Stimulated activated CD8-positive, alpha-beta memory T cell treated with anti-CD3 and anti-CD28 coated beads, Interleukin-15, amount 100 ng/mL, for 24 hours (primary cell): Measurements from ENCODE around the gene NDRG4.

Experiments used
- DNase-seq: peaks from one replicate; pipeline ENCODE4 v3.0.0-alpha.2; 2020; ENCODE audit warnings: low read depth

The NDRG4 gene, protein sequence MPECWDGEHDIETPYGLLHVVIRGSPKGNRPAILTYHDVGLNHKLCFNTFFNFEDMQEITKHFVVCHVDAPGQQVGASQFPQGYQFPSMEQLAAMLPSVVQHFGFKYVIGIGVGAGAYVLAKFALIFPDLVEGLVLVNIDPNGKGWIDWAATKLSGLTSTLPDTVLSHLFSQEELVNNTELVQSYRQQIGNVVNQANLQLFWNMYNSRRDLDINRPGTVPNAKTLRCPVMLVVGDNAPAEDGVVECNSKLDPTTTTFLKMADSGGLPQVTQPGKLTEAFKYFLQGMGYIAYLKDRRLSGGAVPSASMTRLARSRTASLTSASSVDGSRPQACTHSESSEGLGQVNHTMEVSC

DNA sequence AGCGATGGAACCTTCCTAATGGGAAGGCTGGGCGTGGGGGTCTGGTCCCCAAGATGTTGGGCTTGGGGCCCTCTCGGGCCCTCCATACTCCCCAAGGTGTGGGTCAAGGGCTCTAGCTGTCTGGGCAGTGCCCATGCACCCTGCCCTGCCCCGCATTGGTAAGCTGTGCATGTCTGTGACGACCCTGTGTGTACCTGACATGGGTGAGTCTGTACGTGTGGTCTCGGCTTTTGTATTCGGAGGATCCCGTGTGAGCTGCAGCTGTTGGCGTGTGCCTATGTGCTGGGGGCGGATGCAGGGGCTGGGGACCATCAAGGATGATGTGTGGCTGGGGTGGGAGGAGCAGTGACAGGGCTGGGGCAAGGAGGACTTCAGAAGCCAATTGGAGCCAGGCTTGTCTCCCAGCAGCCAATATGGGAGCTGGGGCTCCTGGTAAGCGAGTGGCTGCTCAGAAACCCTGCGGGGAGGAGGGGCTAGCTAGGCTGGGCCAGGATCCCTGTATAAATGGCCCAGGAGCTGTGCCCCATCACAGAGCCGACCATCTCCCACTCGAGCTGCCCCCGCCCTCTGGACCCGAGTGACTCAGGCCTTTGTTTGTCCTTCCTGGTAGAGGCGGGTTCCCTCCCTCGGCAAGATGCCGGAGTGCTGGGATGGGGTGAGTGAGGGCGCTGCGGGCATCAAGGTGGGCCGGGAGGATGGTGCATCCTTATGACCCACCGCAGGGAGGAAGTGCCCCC is at the start of gene NDRG4:
TSS of gene NDRG4 (plus strand) at position 529 of the 737 bp plus-strand sequence. CDS start at position 635, 106 bp downstream.
- DNase-seq: no peak

GRCh38 chr16:58450590-58450989 is 49.4 kb upstream of the NDRG4 start:
- DNase-seq: no peak

- no peak for DNase-seq
Measured at GRCh38 chr16:58451265-58451689, 48.7 kb upstream of the NDRG4 start.

DNA sequence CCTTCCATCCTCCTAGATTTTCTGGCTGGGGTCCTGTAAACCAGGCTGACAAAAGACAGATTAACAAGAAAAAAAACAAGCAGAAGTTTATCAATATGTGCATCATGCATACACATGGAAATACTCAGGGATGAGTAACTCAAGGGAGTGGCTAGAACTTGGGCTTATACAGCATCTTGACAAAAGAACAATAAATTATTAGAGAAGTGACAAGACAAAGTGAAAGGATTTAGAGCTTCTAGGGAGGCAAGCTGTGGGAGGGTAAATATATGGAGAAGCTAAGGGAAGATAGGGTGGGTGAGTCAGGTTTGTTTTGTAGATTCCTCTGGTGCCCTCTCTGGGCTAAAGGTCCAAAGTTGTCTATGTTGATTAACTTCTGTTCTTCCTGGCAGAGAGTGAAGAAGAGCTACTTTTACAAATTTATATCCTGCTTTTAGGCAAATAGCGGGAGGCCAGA is 48.0 kb upstream of the NDRG4 start:
- DNase-seq: no peak

GRCh38 chr16:58452640-58453039 is 47.3 kb upstream of the NDRG4 start:
- no peak for DNase-seq

- DNase-seq: no peak
Measured at GRCh38 chr16:58454178-58454577, 45.8 kb upstream of the NDRG4 start.

DNA sequence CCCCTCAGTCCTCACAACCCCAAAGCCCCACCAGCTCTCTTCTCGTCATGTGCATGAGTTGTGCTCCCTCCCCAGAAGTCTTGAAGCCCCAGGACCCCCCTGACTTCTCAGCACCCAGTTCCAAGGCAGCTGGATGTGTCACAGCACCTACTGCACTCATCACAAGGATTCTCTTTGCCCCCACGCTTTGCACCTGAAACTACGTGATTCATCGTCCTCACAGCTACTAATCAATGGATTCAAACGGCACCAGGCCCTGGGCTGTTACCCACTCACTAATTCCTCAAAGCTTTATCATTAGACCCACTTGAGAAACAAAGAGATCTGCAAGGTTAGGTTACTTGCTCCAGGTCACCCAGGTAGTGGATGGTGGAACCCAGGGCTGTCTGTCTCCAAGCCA is 45.1 kb upstream of the NDRG4 start:
- DNase-seq: no peak

- no peak for DNase-seq
Measured at GRCh38 chr16:58455750-58456149, 44.2 kb upstream of the NDRG4 start.

- no peak for DNase-seq
Measured at GRCh38 chr16:58456193-58456592, 43.8 kb upstream of the NDRG4 start.

DNA sequence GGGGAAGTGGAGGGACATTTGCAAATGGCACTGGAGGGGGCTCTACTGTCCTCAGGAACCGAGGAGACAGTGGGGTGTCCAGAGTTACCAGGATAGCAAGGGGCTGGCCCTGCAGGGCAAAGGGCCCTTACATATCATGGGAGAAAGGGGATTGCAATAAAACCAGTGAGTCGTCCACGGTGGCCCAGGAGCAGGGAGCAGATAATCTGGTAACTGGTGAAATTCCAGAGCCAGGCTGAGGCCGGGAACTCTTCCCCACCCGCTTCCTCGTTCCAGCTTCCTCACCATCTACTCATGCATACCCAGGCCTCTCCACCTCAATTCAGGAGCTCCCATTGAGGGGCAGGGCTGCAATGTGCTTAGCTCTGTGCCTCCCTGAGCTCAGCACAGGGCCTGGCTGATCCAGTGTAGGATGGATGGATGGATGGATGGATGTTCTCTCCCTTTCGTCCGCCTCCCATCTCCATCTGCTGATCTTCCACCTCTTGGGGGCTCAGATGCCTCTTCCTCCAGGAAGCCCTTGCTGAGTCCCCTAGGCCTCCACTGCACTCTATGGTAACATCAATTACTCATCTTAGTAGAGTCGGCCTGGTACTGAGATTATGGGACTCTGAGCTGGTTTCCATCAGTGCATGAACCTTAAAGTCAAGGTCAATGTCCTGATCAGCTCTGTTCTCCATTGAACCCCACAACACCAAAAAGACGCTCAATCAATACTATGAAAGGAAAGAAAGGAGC is 41.2 kb upstream of the NDRG4 start:
- no peak for DNase-seq

GRCh38 chr16:58459344-58460218 is 40.4 kb upstream of the NDRG4 start:
- DNase-seq: no peak

- DNase-seq: no peak
Measured at GRCh38 chr16:58460219-58460610, 39.7 kb upstream of the NDRG4 start.

DNA sequence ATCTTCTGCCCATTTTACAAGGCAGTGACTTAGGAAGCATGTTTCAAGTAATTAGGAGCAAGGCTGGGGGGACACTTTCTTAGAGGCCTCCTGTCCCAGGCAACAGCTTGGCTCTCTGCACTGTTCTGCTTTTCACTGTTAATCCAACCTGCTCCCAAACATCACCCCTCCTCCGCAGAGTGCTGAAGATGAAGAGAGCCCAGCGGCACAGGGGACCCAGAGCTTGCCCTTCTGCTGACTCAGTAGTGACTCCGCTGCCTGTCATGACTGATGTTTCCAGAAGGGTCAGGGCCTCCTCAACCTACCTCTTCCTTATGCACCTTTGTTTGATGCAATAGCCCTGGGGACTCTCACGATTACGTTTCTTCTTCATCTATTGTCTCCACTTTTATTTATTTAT is 38.9 kb upstream of the NDRG4 start:
- DNase-seq: no peak

DNA sequence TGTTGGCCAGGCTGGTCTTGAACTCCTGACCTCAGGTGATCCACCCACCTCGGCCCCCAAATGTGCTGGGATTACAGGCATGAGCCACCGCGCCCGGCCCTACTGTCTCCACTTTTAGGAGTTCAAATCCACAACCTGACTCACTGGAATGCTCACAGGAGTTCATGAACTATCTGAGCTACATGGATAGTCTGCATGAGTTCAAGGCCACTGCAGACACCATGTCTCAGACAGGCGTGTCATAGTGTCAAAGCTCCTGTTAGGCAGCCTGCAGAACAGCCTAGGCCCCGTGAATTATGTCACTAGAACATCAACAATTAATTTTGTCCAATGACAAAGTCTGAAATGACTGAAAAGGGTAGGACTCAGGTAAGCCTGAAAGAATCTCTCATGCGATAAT is 38.3 kb upstream of the NDRG4 start:
- DNase-seq: no peak

DNA sequence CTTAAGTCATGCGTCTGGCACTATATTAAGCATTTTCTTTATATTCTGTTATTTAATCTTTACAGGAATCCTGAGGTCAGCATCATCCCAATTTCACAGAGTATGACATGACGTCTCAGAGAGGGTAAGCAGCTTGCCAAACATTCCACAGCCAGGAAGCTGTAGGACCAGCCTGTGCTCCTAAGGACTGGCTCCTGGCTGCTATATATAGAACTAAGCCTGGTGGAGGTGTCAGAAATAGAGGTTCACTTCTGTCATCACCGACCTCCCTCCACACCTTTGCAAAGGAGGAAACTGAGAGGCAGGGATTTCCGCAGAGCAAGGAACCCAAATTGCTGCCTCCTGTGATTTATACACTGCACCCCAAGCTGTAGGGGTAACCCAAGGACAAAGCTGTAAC is 37.9 kb upstream of the NDRG4 start:
- DNase-seq: no peak

GRCh38 chr16:58462499-58462996 is 37.4 kb upstream of the NDRG4 start:
- no peak for DNase-seq

DNA sequence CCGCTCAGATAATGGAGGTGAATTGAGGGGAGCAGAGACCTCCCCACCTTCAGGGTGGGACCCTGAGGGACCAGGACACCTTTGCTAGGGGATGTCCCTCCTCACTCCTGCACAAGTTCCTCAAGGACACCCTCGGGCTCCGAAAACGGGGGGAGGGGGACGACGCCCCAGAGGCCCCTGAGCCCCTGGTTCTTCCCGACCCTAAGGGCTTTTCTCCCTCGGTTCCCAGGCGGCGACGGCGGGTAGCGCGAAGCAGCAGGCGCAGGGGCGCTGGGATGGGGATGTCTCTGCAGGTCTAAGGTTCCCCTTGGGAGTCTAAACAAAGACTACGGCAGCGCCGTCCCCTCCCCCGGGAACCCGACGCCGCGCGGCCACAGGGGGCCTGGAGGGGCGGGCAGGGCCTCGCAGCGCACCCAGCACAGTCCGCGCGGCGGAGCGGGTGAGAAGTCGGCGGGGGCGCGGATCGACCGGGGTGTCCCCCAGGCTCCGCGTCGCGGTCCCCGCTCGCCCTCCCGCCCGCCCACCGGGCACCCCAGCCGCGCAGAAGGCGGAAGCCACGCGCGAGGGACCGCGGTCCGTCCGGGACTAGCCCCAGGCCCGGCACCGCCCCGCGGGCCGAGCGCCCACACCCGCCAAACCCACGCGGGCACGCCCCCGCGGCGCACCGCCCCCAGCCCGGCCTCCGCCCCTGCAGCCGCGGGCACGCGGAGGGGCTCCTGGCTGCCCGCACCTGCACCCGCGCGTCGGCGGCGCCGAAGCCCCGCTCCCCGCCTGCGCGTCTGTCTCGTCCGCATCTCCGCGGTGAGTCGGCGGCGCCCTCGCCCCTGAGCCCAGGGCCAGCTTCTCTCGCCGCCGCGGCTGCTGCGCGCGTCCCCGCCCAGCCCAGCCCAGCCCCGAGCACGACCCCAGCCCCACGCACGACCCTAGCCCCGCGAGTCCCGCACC is 36.7 kb upstream of the NDRG4 start:
- no peak for DNase-seq

- DNase-seq: no peak
Measured at GRCh38 chr16:58464047-58464915, 35.7 kb upstream of the NDRG4 start.
